Motor neuron (in vitro differentiated cells): ENCODE results near the gene ZC3H6. TPM values are rescaled to one million over a fixed set of nuclear protein-coding genes. Genes with fewer than 3 reads are reported as not detected.

Experiments used
- ATAC-seq, 8 experiments: fragments of 200-7000 bp; cut with Tn5 transposase; replicated peaks in 6 of 8; 2 replicates each; pipeline ENCODE4 v1.8.0; 2021; ENCODE audit warnings: mild to moderate bottlenecking in 8 of 8, moderate library complexity in 8 of 8
- H3K27ac ChIP-seq, 2 donors: fragments of 250-450 bp; sonication (Bioruptor Pico); 2 replicates each; pipeline ENCODE4 v1.9.0; 2021; ENCODE audit warnings: antibody characterized with exemption in 2 of 2, mild to moderate bottlenecking in 2 of 2, moderate library complexity in 1 of 2
- H3K4me1 ChIP-seq, 2 donors: fragments of 250-450 bp; sonication (Bioruptor Pico); replicated peaks in 1 of 2; 2 replicates each; pipeline ENCODE4 v1.6.1; 2021; ENCODE audit warnings: antibody characterized with exemption in 2 of 2, mild to moderate bottlenecking in 2 of 2, moderate library complexity in 1 of 2
- H3K4me3 ChIP-seq, 5 donors: fragments of 250-450 bp; sonication (Bioruptor Pico); 2 replicates each; pipeline ENCODE4 v1.9.0; 2021; ENCODE audit warnings: antibody characterized with exemption in 5 of 5, mild to moderate bottlenecking in 5 of 5, moderate library complexity in 4 of 5
- WGBS, 10 experiments: fragments of 450-650 bp; shearing (Covaris generic); methylation state at CpG; one replicate each; pipeline ENCODE4 v1.0.0; 2022; 5-methylcytosine and 5-hydroxymethylcytosine counted together
- in situ Hi-C, 9 experiments: fragments of 400-800 bp; cut with MboI; loops; one replicate each; pipeline ENCODE4 v1.15.0; 2021; ENCODE audit warnings: low sequenced_read_pairs in 9 of 9, low pct_unique_long_range_greater_than_20kb in 2 of 9; ENCODE audit not compliant: unreplicated experiment in 9 of 9
- total RNA-seq, 8 experiments: library from RNA; unstranded; fragments of 300-600 nt; gene quantifications; 2 replicates each; pipeline versions ENCODE4 v1.2.3 to v1.2.4, GENCODE V29; 2022

ZC3H6 gene
- total RNA-seq = 10 to 100 TPM in 5 of 8 experiments, 1 to 10 TPM in 3; 3.8 to 21.2 (median 12.4) TPM

GRCh38 chr2:112275311-112275886, at the start of gene ZC3H6:
Gene ZC3H6, plus strand, starts transcription at chr2:112275597. Its CDS starts 398 bp downstream, at chr2:112275995.
- peak within 1 kb of the TSS; percentile 79 to 98 (median 83) for H3K4me3 ChIP-seq
- ATAC-seq = peak; percentile 92 to 96 (median 94)
- H3K4me1 ChIP-seq = peaks cover 2 to 12% of the 10 kb centered on the region in 2 donors
- H3K27ac ChIP-seq = peak within 1 kb of the TSS; percentile 99
- in situ Hi-C loops = no loop called here
- 0 to 2% (median 0%) methylated on average over 3 to 22 of the region's 60 CpGs; no CpG with 5 or more reads in 5 of the 10 experiments for WGBS, 10 experiments

DNA sequence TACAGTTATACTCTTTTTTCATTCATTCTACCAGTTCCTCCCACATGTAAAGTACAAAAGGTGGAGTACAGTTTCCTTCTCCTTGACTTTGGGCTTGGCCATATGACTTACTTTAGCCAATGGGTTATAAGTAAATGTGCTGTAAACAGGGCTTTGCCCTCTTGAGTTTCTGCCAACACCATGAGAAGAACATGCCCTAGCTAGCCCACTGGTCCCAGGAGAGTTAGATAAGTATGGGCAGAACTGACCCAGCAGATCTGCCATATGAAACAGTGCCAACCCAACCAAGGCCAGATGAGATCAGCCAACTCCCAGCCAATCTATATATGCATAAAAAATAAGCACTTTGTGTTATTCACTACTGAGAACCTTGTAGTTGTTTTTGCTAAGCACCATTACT, 46.0 kb upstream of the ZC3H6 start:
- no peak overlapping the region for H3K4me3 ChIP-seq
- in situ Hi-C loops = no loop called here
- no peaks in the 10 kb centered on the region for H3K4me1 ChIP-seq
- ATAC-seq = peak in 2 of 8 experiments; percentile 75 to 92
- no peak overlapping the region for H3K27ac ChIP-seq

- WGBS, 10 experiments = 75 to 100% (median 98%) methylated on average over 1 to 3 of the region's 3 CpGs
These were observed 45.0 kb upstream of the ZC3H6 start for GRCh38 chr2:112230371-112230770.

GRCh38 chr2:112239862-112240261, 35.5 kb upstream of the ZC3H6 start:
- no peak overlapping the region for H3K4me3 ChIP-seq
- in situ Hi-C loops = no loop called here
- 82 to 100% (median 100%) methylated on average over 1 of the region's 1 CpG; no CpG with 5 or more reads in 7 of the 10 experiments for WGBS, 10 experiments
- no peak for ATAC-seq
- H3K4me1 ChIP-seq = peaks cover 0 to 9% of the 10 kb centered on the region in 2 donors
- H3K27ac ChIP-seq = no peak overlapping the region

More at GRCh38 chr2:112230371-112230770, 45.0 kb upstream of the ZC3H6 start:
- no peak overlapping the region for H3K4me3 ChIP-seq
- in situ Hi-C loops = no loop called here
- H3K27ac ChIP-seq = no peak overlapping the region
- H3K4me1 ChIP-seq = no peaks in the 10 kb centered on the region
- no peak for ATAC-seq

DNA sequence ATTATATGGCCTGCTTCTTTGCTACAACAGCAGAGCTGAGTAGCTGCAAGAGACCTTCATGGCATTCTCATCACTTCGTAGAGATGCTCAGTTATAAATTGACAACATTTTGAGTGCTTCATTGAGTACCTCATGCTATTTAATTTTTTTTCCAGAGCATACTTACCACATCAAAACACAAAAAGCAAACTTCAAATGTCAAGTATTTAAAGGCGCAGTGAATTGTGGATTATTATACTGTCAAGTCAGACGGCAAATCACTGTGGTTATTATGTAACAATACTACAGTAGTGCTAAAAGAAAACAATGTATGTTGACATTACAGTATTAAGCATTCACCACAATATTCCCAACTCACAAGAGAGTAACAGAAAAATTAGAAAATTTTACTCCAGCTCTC, 33.0 kb upstream of the ZC3H6 start:
- Histone ChIP-seq H3K27ac (no peak overlapping the region), H3K4me3 (no peak overlapping the region), H3K4me1 (peaks cover 0 to 9% of the 10 kb centered on the region in 2 donors)
- in situ Hi-C loops = no loop called here
- WGBS, 10 experiments = 33 to 100% (median 93%) methylated on average over 1 to 3 of the region's 3 CpGs
- no peak for ATAC-seq

DNA sequence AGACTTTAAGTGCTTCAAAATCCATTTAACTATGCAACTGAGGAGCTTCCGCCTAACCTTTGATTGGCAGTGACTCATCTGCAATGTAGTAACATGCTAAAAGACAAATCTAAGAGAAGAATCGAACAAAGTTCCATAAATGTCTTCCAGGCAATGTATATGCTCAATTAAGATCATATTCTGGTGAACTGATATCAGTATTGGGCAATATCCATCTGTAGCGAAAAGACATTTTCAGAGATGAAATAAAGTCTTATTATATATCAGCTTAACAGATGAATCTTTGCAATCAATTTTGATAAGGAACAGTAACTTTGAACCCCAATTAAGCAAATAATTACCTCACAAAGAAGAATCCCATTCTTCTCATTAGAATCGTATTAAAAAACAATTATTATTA, 32.2 kb upstream of the ZC3H6 start:
- H3K4me3 ChIP-seq = no peak overlapping the region
- ATAC-seq = no peak
- no peak overlapping the region for H3K27ac ChIP-seq
- H3K4me1 ChIP-seq = peaks cover 0 to 9% of the 10 kb centered on the region in 2 donors
- WGBS, 10 experiments = 71 to 100% (median 94%) methylated on average over 1 to 4 of the region's 4 CpGs; no CpG with 5 or more reads in 1 of the 10 experiments
- in situ Hi-C loops = no loop called here

- Histone ChIP-seq H3K27ac (no peak overlapping the region), H3K4me1 (peaks cover 0 to 9% of the 10 kb centered on the region in 2 donors), H3K4me3 (no peak overlapping the region)
- no peak for ATAC-seq
- WGBS, 10 experiments = 89 to 100% (median 100%) methylated on average over 1 of the region's 1 CpG; no CpG with 5 or more reads in 5 of the 10 experiments
- in situ Hi-C loops = no loop called here
These were observed 30.5 kb upstream of the ZC3H6 start for GRCh38 chr2:112244854-112245253.

GRCh38 chr2:112251271-112251670, 24.1 kb upstream of the ZC3H6 start:
- WGBS, 10 experiments = 70 to 96% (median 83%) methylated on average over 1 to 3 of the region's 3 CpGs; no CpG with 5 or more reads in 4 of the 10 experiments
- Histone ChIP-seq H3K4me1 (peaks cover 3 to 10% of the 10 kb centered on the region in 2 donors), H3K27ac (no peak overlapping the region), H3K4me3 (no peak overlapping the region)
- no peak for ATAC-seq
- in situ Hi-C loops = loop anchor here in 1 of 9 experiments (25.0 kb wide), 1 partner anchor 186 kb away; the partner anchor contains the start of gene RGPD8

DNA sequence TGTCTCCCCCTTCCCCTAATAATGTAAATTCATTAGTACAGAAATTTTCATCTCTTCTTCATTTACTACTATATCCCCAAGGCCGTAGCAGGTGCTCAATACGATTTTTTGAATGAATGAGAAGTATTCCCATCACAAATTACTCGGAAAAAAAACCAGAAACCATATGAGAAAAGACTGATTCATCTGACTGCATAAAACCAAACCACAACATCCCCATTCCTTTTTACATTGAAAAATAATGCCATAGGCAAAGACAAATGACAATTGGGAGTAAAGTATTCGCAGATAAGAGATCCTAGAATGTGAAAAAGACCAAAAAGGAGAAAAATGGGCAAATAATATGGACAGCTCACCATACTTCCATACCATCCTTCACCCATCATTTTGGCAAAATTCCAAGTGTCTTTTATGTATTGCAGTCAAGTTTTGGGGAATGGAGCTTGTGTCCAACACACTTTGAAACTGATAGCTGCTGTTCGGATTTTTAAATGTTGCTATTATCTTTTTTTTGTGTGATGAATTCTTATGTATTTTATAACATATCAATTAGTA, 22.1 kb upstream of the ZC3H6 start:
- peak overlapping the region in 1 of 5 donors; percentile 55 for H3K4me3 ChIP-seq
- WGBS, 10 experiments = 55 to 100% (median 91%) methylated on average over 2 to 5 of the region's 5 CpGs; no CpG with 5 or more reads in 1 of the 10 experiments
- in situ Hi-C loops = loop anchor here in 1 of 9 experiments (25.0 kb wide), 1 partner anchor 184 kb away; the partner anchor contains the start of gene RGPD8
- no peak for ATAC-seq
- H3K27ac ChIP-seq = no peak overlapping the region
- peaks cover 3 to 10% of the 10 kb centered on the region in 2 donors for H3K4me1 ChIP-seq

DNA sequence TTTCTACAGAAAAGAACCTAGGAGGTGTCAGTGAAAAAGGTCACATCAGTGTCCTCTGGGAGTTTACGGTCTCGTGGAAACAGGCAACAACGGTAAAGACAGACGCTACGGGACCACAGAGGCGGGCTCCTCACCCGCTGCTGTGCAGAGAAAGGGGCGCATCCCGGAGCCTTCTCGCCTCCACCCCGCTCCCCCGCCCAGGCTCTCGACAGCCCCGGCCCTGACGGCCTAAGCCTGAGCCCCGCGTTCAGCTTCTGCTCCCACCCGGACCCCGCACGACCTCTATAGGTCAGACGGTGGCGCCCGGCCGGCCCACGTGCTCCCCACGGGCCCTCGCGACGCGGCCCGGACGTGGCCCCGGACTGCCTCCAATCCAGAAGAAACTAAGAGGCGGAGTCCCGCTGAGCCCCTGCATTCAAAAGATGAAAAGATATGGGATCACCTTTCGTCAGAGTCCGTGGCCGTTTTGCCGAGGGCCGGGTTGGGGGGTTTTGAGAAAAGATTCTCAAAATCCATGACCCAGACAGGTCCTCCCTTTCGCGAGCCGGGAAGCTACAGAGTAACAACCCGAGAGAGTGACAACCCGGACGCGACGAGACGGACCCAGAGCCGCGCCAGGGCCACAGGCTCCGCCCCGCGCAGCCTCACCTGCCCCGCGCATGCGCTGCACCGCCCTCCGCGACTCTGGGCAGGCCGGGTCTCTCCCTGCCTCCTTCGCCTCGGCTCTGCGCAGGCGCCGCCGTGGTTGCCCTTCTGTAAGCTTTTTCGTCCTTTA, 20.7 kb upstream of the ZC3H6 start, which contains the start of gene ZC3H8:
Gene ZC3H8 (minus strand): TSS at position 577 of the 775 bp plus-strand sequence. CDS start 61 bp downstream, at position 516.
- Histone ChIP-seq H3K4me3 (peak within 1 kb of the TSS; percentile 47 to 67 (median 57)), H3K4me1 (peaks cover 3 to 10% of the 10 kb centered on the region in 2 donors), H3K27ac (peak within 1 kb of the TSS; percentile 66 to 81)
- in situ Hi-C loops = loop anchor here in 1 of 9 experiments (25.0 kb wide), 1 partner anchor 183 kb away; the partner anchor contains the start of gene RGPD8
- peak; percentile 88 to 99 (median 98) for ATAC-seq
- WGBS, 10 experiments = 0 to 14% (median 0%) methylated on average over 1 to 24 of the region's 68 CpGs; no CpG with 5 or more reads in 3 of the 10 experiments

DNA sequence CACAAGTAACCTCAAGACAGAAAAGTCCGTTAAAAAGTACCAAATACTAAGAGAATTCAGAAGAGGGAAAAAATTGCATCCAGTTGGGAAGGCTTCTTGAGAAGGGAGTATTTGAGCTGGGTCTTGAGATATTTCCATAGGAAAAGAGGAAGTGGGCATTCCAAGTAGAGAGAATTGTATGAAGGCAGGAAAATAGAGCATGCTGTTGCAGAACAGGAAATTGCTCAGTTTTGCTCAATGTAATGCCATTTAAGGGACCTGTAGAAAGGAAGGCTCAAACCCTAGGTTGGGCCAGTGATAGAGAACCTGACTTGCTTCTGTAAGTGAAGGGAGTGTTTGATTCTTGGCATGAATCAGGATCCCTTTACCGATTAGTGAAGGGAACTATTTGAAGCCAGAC, 19.5 kb upstream of the ZC3H6 start:
- in situ Hi-C loops = loop anchor here in 1 of 9 experiments (25.0 kb wide), 1 partner anchor 181 kb away; the partner anchor contains the start of gene RGPD8
- Histone ChIP-seq H3K27ac (no peak overlapping the region), H3K4me3 (no peak overlapping the region), H3K4me1 (peaks cover 3 to 10% of the 10 kb centered on the region in 2 donors)
- ATAC-seq = no peak
- 80 to 100% (median 94%) methylated on average over 1 to 2 of the region's 2 CpGs for WGBS, 10 experiments

- no peak for ATAC-seq
- 40 to 100% (median 76%) methylated on average over 1 to 2 of the region's 2 CpGs; no CpG with 5 or more reads in 4 of the 10 experiments for WGBS, 10 experiments
These were observed 18.7 kb upstream of the ZC3H6 start for GRCh38 chr2:112256654-112257053.

More at GRCh38 chr2:112256654-112257053, 18.7 kb upstream of the ZC3H6 start:
- in situ Hi-C loops = loop anchor here in 1 of 9 experiments (25.0 kb wide), 1 partner anchor 181 kb away; the partner anchor contains the start of gene RGPD8
- H3K4me1 ChIP-seq = peaks cover 3 to 10% of the 10 kb centered on the region in 2 donors
- no peak overlapping the region for H3K4me3 ChIP-seq
- H3K27ac ChIP-seq = no peak overlapping the region
